Islet precursor cell (in vitro differentiated cells): ENCODE measurements around the gene ZBTB2.

Experiments
- DNase-seq: peaks from one replicate; pipeline ENCODE4 v3.0.0-alpha.2; 2018

ZBTB2 gene

GRCh38 chr6:151391471-151392413, at the start of gene ZBTB2:
Gene ZBTB2, minus strand, starts transcription at chr6:151391559. Its CDS starts 17,922 bp downstream, at chr6:151373637.
- peak; percentile 93 for DNase-seq

- DNase-seq = no peak
These were observed 49.6 kb upstream of the ZBTB2 start for GRCh38 chr6:151440930-151441329.

- DNase-seq = no peak
These were observed 49.1 kb upstream of the ZBTB2 start for GRCh38 chr6:151440498-151440897.

GRCh38 chr6:151437401-151437800, 46.0 kb upstream of the ZBTB2 start:
- DNase-seq = no peak

- DNase-seq = no peak
These were observed 45.4 kb upstream of the ZBTB2 start for GRCh38 chr6:151436802-151437201.

GRCh38 chr6:151436300-151436699, 44.9 kb upstream of the ZBTB2 start:
- DNase-seq = no peak

GRCh38 chr6:151434369-151434768, 43.0 kb upstream of the ZBTB2 start:
- DNase-seq = no peak

GRCh38 chr6:151432651-151433050, 41.3 kb upstream of the ZBTB2 start:
- DNase-seq = no peak

- no peak for DNase-seq
These were observed 40.0 kb upstream of the ZBTB2 start for GRCh38 chr6:151431337-151431736.

- no peak for DNase-seq
These were observed 39.5 kb upstream of the ZBTB2 start for GRCh38 chr6:151430886-151431285.

GRCh38 chr6:151428093-151428735, 36.9 kb upstream of the ZBTB2 start:
- no peak for DNase-seq

GRCh38 chr6:151425561-151425960, 34.2 kb upstream of the ZBTB2 start:
- no peak for DNase-seq

GRCh38 chr6:151422981-151423380, 31.6 kb upstream of the ZBTB2 start:
- no peak for DNase-seq

- DNase-seq = no peak
These were observed 26.1 kb upstream of the ZBTB2 start for GRCh38 chr6:151417477-151417876.

- DNase-seq = no peak
These were observed 23.4 kb upstream of the ZBTB2 start for GRCh38 chr6:151414641-151415260.

- no peak for DNase-seq
These were observed 22.2 kb upstream of the ZBTB2 start for GRCh38 chr6:151413372-151414145.

- no peak for DNase-seq
These were observed 21.6 kb upstream of the ZBTB2 start for GRCh38 chr6:151412909-151413308.

- no peak for DNase-seq
These were observed 18.3 kb upstream of the ZBTB2 start for GRCh38 chr6:151409679-151410078.

GRCh38 chr6:151409260-151409659, 17.9 kb upstream of the ZBTB2 start:
- no peak for DNase-seq

GRCh38 chr6:151408858-151409257, 17.5 kb upstream of the ZBTB2 start:
- no peak for DNase-seq

GRCh38 chr6:151403919-151404308, 12.6 kb upstream of the ZBTB2 start:
- DNase-seq = no peak

GRCh38 chr6:151402228-151402627, 10.9 kb upstream of the ZBTB2 start:
- no peak for DNase-seq

- DNase-seq = no peak
These were observed 9.1 kb upstream of the ZBTB2 start for GRCh38 chr6:151400473-151400872.
